Ishikawa (cell line): ENCODE measurements around the gene BTBD16.

ENCODE experiments used
- CEBPB ChIP-seq: IDR thresholded peaks from 2 replicates; pipeline ENCODE4 v1.6.1; 2012
- FOXM1 ChIP-seq: IDR thresholded peaks from 2 replicates; pipeline ENCODE4 v1.6.1; 2012; ENCODE audit warnings: low read depth, borderline replicate concordance
- TAF1 ChIP-seq: IDR thresholded peaks from 2 replicates; pipeline ENCODE4 v1.6.1; 2012; ENCODE audit warnings: low read depth, mild to moderate bottlenecking
- TCF12 ChIP-seq: IDR thresholded peaks from 2 replicates; pipeline ENCODE4 v1.6.1; 2012; ENCODE audit warnings: low read depth

DNA sequence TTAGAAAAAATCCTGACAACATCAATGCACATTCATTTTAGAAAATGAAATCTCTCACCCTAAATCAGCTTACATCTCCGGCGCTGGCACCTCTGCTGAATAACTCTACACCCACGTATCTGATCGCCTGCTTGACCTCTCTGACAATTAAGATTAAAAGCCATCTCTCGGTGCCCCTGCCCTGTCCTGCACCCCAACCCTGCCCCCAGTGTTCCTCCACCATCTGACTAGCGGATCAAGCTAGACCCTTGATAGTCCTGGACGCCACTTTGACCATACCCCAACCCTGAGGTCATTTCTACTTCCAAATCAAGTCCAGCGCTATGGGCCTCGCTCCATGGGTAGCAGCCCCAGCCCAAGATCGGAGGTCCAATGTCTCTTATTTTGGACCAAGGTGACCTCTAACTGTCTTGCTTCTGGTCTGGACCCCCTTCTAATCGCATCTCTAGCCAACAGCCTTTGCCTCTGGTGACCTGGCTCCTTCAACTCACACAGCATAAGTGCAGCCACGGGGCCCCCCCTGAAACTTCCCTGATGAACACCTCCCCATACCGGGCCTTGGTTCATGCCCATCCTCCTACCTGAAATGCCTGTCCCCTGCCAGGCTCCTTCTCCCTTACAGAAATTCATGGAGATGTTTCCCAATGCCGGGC, 28.5 kb downstream of the BTBD16 start:
- TF ChIP-seq TAF1 (no peak), CEBPB (no peak), TCF12 (no peak), FOXM1 (no peak)
